Measurements from ENCODE around the gene NTRK3. TPM values are rescaled to one million over a fixed set of nuclear protein-coding genes. Genes with fewer than 3 reads are reported as not detected.
"Not testable (repeated sequence)": the region's sequence is repeated elsewhere in the genome, so short reads cannot be mapped to it uniquely, and the experiment has no call there.

NTRK3 gene
- polyA plus RNA-seq, 1 experiment: 0.21 TPM

- H3K27ac ChIP-seq (ENCODE audit: low read depth, low read length): no peak overlapping the region
- no peak overlapping the region for H3K4me3 ChIP-seq (ENCODE audit: low read depth, low read length)
- TF ChIP-seq CTCF (IDR thresholded peaks at IDR 0.05; ENCODE audit: low read depth, low read length): no peak
- H3K27me3 ChIP-seq (ENCODE audit: control insufficient read depth, insufficient read depth, low read length): peaks cover 3% of the 10 kb centered on the region
- POLR2A ChIA-PET: no interaction called here
- DNase-seq (ENCODE audit: low read depth, low spot score): no peak
- H3K9me3 ChIP-seq (ENCODE audit: control insufficient read depth, insufficient read depth, low read length): no peaks in the 10 kb centered on the region
- CTCF ChIA-PET: no interaction called here
Measured at GRCh38 chr15:87846746-87847145, 409.8 kb downstream of the NTRK3 start.

- CTCF ChIA-PET: no interaction called here
- H3K4me3 ChIP-seq (ENCODE audit: low read depth, low read length): no peak overlapping the region
- TF ChIP-seq CTCF (IDR thresholded peaks at IDR 0.05; ENCODE audit: low read depth, low read length): no peak
- POLR2A ChIA-PET: no interaction called here
- no peak for DNase-seq (ENCODE audit: low read depth, low spot score)
- peaks cover 3% of the 10 kb centered on the region for H3K27me3 ChIP-seq (ENCODE audit: control insufficient read depth, insufficient read depth, low read length)
- H3K27ac ChIP-seq (ENCODE audit: low read depth, low read length): no peak overlapping the region
- peaks cover 4% of the 10 kb centered on the region; the same call in 1 of the 2 replicates for H3K9me3 ChIP-seq (ENCODE audit: control insufficient read depth, insufficient read depth, low read length)
Measured at GRCh38 chr15:87843312-87843711, 413.2 kb downstream of the NTRK3 start.

GRCh38 chr15:87841426-87841998 lies 415.0 kb downstream of the NTRK3 start:
- peaks cover 3% of the 10 kb centered on the region for H3K27me3 ChIP-seq (ENCODE audit: control insufficient read depth, insufficient read depth, low read length)
- no peak for DNase-seq (ENCODE audit: low read depth, low spot score)
- H3K9me3 ChIP-seq (ENCODE audit: control insufficient read depth, insufficient read depth, low read length): peaks cover 4% of the 10 kb centered on the region; the same call in 1 of the 2 replicates
- no peak overlapping the region for H3K27ac ChIP-seq (ENCODE audit: low read depth, low read length)
- no peak for TF ChIP-seq CTCF (IDR thresholded peaks at IDR 0.05; ENCODE audit: low read depth, low read length)
- ChIA-PET CTCF (no interaction called here), POLR2A (no interaction called here)
- H3K4me3 ChIP-seq (ENCODE audit: low read depth, low read length): no peak overlapping the region

GRCh38 chr15:87835830-87836229 lies 420.7 kb downstream of the NTRK3 start:
- H3K4me3 ChIP-seq (ENCODE audit: low read depth, low read length); H3K27me3 ChIP-seq (ENCODE audit: control insufficient read depth, insufficient read depth, low read length); H3K9me3 ChIP-seq (ENCODE audit: control insufficient read depth, insufficient read depth, low read length); DNase-seq (ENCODE audit: low read depth, low spot score); CTCF ChIA-PET; H3K27ac ChIP-seq (ENCODE audit: low read depth, low read length); POLR2A ChIA-PET: not testable (repeated sequence)

- CTCF ChIA-PET; H3K27me3 ChIP-seq (ENCODE audit: control insufficient read depth, insufficient read depth, low read length): not testable (repeated sequence)
Measured at GRCh38 chr15:87833333-87833732, 423.2 kb downstream of the NTRK3 start.

GRCh38 chr15:87829332-87830050 lies 427.0 kb downstream of the NTRK3 start:
- POLR2A ChIA-PET: no interaction called here
- no peak overlapping the region for H3K27ac ChIP-seq (ENCODE audit: low read depth, low read length)
- no peak overlapping the region for H3K4me3 ChIP-seq (ENCODE audit: low read depth, low read length)
- H3K27me3 ChIP-seq (ENCODE audit: control insufficient read depth, insufficient read depth, low read length): no peaks in the 10 kb centered on the region
- H3K9me3 ChIP-seq (ENCODE audit: control insufficient read depth, insufficient read depth, low read length): peaks cover 4% of the 10 kb centered on the region
- no peak for DNase-seq (ENCODE audit: low read depth, low spot score)
- no peak for TF ChIP-seq CTCF (IDR thresholded peaks at IDR 0.05; ENCODE audit: low read depth, low read length)
- CTCF ChIA-PET: no interaction called here

More at GRCh38 chr15:87833333-87833732, 423.2 kb downstream of the NTRK3 start:
- POLR2A ChIA-PET; DNase-seq (ENCODE audit: low read depth, low spot score); H3K4me3 ChIP-seq (ENCODE audit: low read depth, low read length); H3K9me3 ChIP-seq (ENCODE audit: control insufficient read depth, insufficient read depth, low read length); H3K27ac ChIP-seq (ENCODE audit: low read depth, low read length): not testable (repeated sequence)

Data from AG04450 (cell line).